H9 (cell line): ENCODE data around the gene RAD21L1. TPM values are rescaled to one million over a fixed set of nuclear protein-coding genes. Genes with fewer than 3 reads are reported as not detected.

ENCODE experiments used
- DNase-seq: peaks from one replicate; pipeline ENCODE4 v3.0.0-alpha.2; 2017
- H2AFZ ChIP-seq: one replicate; pipeline ENCODE4 v1.6.1; 2013; ENCODE audit warnings: mild to moderate bottlenecking, low read length, control low read depth, moderate library complexity
- H2AK5ac ChIP-seq: 2 replicates; pipeline ENCODE4 v1.6.1; 2013; ENCODE audit warnings: low read length, control low read depth, mixed read lengths; ENCODE audit not compliant: insufficient read length
- H2BK120ac ChIP-seq: one replicate; pipeline ENCODE4 v1.6.1; 2013; ENCODE audit warnings: low read depth, mild to moderate bottlenecking, low read length, control low read depth, inconsistent platforms; ENCODE audit not compliant: poor library complexity, severe bottlenecking
- H2BK12ac ChIP-seq: 2 replicates; pipeline ENCODE4 v1.6.1; 2013; ENCODE audit warnings: low read length, control low read depth, mixed read lengths, low read depth; ENCODE audit not compliant: insufficient read length
- H2BK15ac ChIP-seq: 2 replicates; pipeline ENCODE4 v1.6.1; 2013; ENCODE audit warnings: low read depth, low read length, control low read depth
- H2BK20ac ChIP-seq: one replicate; pipeline ENCODE4 v1.6.1; 2013; ENCODE audit warnings: low read depth, mild to moderate bottlenecking, low read length, control low read depth, inconsistent platforms; ENCODE audit not compliant: poor library complexity, severe bottlenecking
- H2BK5ac ChIP-seq: 2 replicates; pipeline ENCODE4 v1.6.1; 2013; ENCODE audit warnings: low read length, control low read depth, mixed read lengths; ENCODE audit not compliant: insufficient read length
- H3K14ac ChIP-seq: 2 replicates; pipeline ENCODE4 v1.6.1; 2013; ENCODE audit warnings: low read length, control low read depth; ENCODE audit not compliant: insufficient read depth
- H3K18ac ChIP-seq: 2 replicates; pipeline ENCODE4 v1.6.1; 2013; ENCODE audit warnings: low read depth, mild to moderate bottlenecking, mixed read lengths, low read length, control low read depth; ENCODE audit not compliant: insufficient read length
- H3K23ac ChIP-seq: 2 replicates; pipeline ENCODE4 v1.6.1; 2013; ENCODE audit warnings: low read length, control low read depth, mixed read lengths, low read depth; ENCODE audit not compliant: insufficient read length
- H3K23me2 ChIP-seq: 2 replicates; pipeline ENCODE4 v1.6.1; 2013; ENCODE audit warnings: low read depth, mild to moderate bottlenecking, mixed read lengths, low read length, control low read depth; ENCODE audit not compliant: insufficient read length, poor library complexity, severe bottlenecking
- H3K27ac ChIP-seq: 2 replicates; pipeline ENCODE4 v1.5.1; 2013; ENCODE audit warnings: low read length, control low read depth, mixed read lengths, low read depth; ENCODE audit not compliant: insufficient read length
- H3K27me3 ChIP-seq: 2 replicates; pipeline ENCODE4 v1.6.1; 2013; ENCODE audit warnings: low read length, control low read depth, inconsistent platforms; ENCODE audit not compliant: insufficient read depth
- H3K4ac ChIP-seq: 2 replicates; pipeline ENCODE4 v1.6.1; 2013; ENCODE audit warnings: low read depth, mild to moderate bottlenecking, control low read depth, inconsistent platforms, low read length, moderate library complexity
- H3K4me1 ChIP-seq: 2 replicates; pipeline ENCODE4 v1.6.1; 2013; ENCODE audit warnings: low read length, control low read depth, inconsistent platforms; ENCODE audit not compliant: insufficient read depth
- H3K4me2 ChIP-seq: 2 replicates; pipeline ENCODE4 v1.6.1; 2013; ENCODE audit warnings: low read length, control low read depth, mixed read lengths; ENCODE audit not compliant: insufficient read length, insufficient read depth
- H3K56ac ChIP-seq: 2 replicates; pipeline ENCODE4 v1.6.1; 2013; ENCODE audit warnings: low read depth, mild to moderate bottlenecking, mixed read lengths, low read length, control low read depth; ENCODE audit not compliant: insufficient read length
- H3K79me1 ChIP-seq: 2 replicates; pipeline ENCODE4 v1.6.1; 2013; ENCODE audit warnings: low read depth, mild to moderate bottlenecking, moderate library complexity, low read length, control low read depth, inconsistent platforms; ENCODE audit not compliant: insufficient read depth, poor library complexity, severe bottlenecking
- H3K79me2 ChIP-seq: 2 replicates; pipeline ENCODE4 v1.6.1; 2013; ENCODE audit warnings: low read length, control low read depth, inconsistent platforms; ENCODE audit not compliant: insufficient read depth
- H3K9ac ChIP-seq: 2 replicates; pipeline ENCODE4 v1.6.1; 2013; ENCODE audit warnings: low read length, control low read depth, mixed read lengths; ENCODE audit not compliant: insufficient read length; ENCODE audit errors: extremely low read depth
- H3K9me3 ChIP-seq: one replicate; pipeline ENCODE4 v1.6.1; 2013; ENCODE audit warnings: low read depth, low read length, inconsistent platforms; ENCODE audit not compliant: control insufficient read depth
- H3T11ph ChIP-seq: one replicate; pipeline ENCODE4 v1.6.1; 2013; ENCODE audit warnings: mild to moderate bottlenecking, low read length, control low read depth, inconsistent platforms
- H4K20me1 ChIP-seq: one replicate; pipeline ENCODE4 v1.6.1; 2013; ENCODE audit not compliant: control insufficient read depth, insufficient read length, insufficient read depth
- H4K5ac ChIP-seq: 2 replicates; pipeline ENCODE4 v1.6.1; 2013; ENCODE audit warnings: low read depth, mild to moderate bottlenecking, mixed read lengths, low read length, control low read depth; ENCODE audit not compliant: insufficient read length
- H4K8ac ChIP-seq: replicated peaks from 2 replicates; pipeline ENCODE4 v1.6.1; 2013; ENCODE audit warnings: low read length, control low read depth, mixed read lengths, low read depth; ENCODE audit not compliant: insufficient read length
- H4K91ac ChIP-seq: 2 replicates; pipeline ENCODE4 v1.6.1; 2013; ENCODE audit warnings: low read depth, mild to moderate bottlenecking, moderate library complexity, mixed read lengths, low read length, control low read depth; ENCODE audit not compliant: insufficient read length
- H3K27ac Mint-ChIP-seq, 3 experiments: 2 replicates in 2 of 3; 3 replicates in 1 of 3; pipeline ENCODE4 v1.8.0; 2020 to 2021; ENCODE audit warnings: mixed read lengths in 3 of 3, mild to moderate bottlenecking in 1 of 3, moderate library complexity in 1 of 3
- H3K27me3 Mint-ChIP-seq: 2 replicates; pipeline ENCODE4 v1.8.0; 2021; ENCODE audit warnings: low read depth, mild to moderate bottlenecking, moderate library complexity, mixed read lengths
- H3K36me3 Mint-ChIP-seq, 3 experiments: 2 replicates in 2 of 3; 3 replicates in 1 of 3; pipeline ENCODE4 v1.8.0; 2020 to 2021; ENCODE audit warnings: low read depth in 3 of 3, mixed read lengths in 3 of 3; ENCODE audit not compliant: insufficient read depth in 1 of 3
- H3K4me1 Mint-ChIP-seq, 2 experiments: 2 replicates each; pipeline ENCODE4 v1.8.0; 2020; ENCODE audit warnings: mixed read lengths in 2 of 2
- H3K4me3 Mint-ChIP-seq, 2 experiments: 2 replicates in 1 of 2; 3 replicates in 1 of 2; pipeline ENCODE4 v1.8.0; 2020 to 2021; ENCODE audit warnings: mild to moderate bottlenecking in 2 of 2, mixed read lengths in 2 of 2, moderate library complexity in 1 of 2
- H3K9me3 Mint-ChIP-seq, 2 experiments: 2 replicates in 1 of 2; 3 replicates in 1 of 2; pipeline ENCODE4 v1.8.0; 2020; ENCODE audit warnings: mild to moderate bottlenecking in 2 of 2, mixed read lengths in 2 of 2, moderate library complexity in 1 of 2
- WGBS: extraction: QIAGEN DNeasy Blood & Tissue Kit; methylation state at CpG from one replicate; pipeline ENCODE4 v1.1.7; 2013; ENCODE audit warnings: missing lambda C conversion rate, low lambda C conversion rate, mixed read lengths; ENCODE audit not compliant: insufficient read length; ENCODE audit errors: extremely low coverage; 5-methylcytosine and 5-hydroxymethylcytosine counted together
- total RNA-seq: library from RNA; stranded (reverse); gene quantifications from 2 replicates; pipeline ENCODE4 v1.2.1, GENCODE V29; 2021
- TF ChIP-seq, protein P1 (sequence below): fragments of 200-600 bp; sonication (generic); conservative IDR thresholded peaks from 3 replicates; pipeline ENCODE4 v1.8.0; 2021; ENCODE audit warnings: antibody characterized with exemption, mild to moderate bottlenecking

RAD21L1 gene
- total RNA-seq, 1 experiment from 2014 or later: not detected

GRCh38 chr20:1215386-1216170 is 10.3 kb upstream of the RAD21L1 start:
- Histone ChIP-seq H3K27me3 (no peaks in the 10 kb centered on the region), H3K23ac (no peak overlapping the region), H3K4ac (no peak overlapping the region), H3K4me2 (no peak overlapping the region), H2BK15ac (no peak overlapping the region), H2BK12ac (no peak overlapping the region), H3K14ac (no peak overlapping the region), H3K4me1 (peaks cover 5% of the 10 kb centered on the region; the same call in 1 of the 2 replicates), H3K27ac (no peak overlapping the region), H3K9me3 (no peaks in the 10 kb centered on the region), H3K79me2 (no peaks in the 10 kb centered on the region), H2BK5ac (no peak overlapping the region), H3K79me1 (no peaks in the 10 kb centered on the region), H3K9ac (no peak overlapping the region), H4K20me1 (no peaks in the 10 kb centered on the region), H4K5ac (no peak overlapping the region), H2AK5ac (no peak overlapping the region), H3K18ac (no peak overlapping the region), H2BK20ac (no peak overlapping the region), H4K8ac (no peak overlapping the region), H3K56ac (no peak overlapping the region), H3K23me2 (no peaks in the 10 kb centered on the region), H2AFZ (peak overlapping the region; percentile 48), H3T11ph (peak overlapping the region; percentile 36), H2BK120ac (no peak overlapping the region), H4K91ac (no peak overlapping the region)
- Mint-ChIP-seq H3K4me3 (no peak overlapping the region), H3K4me1 (peaks cover 34 to 39% of the 10 kb centered on the region in 2 experiments), H3K27ac (peak overlapping the region in 2 of 3 experiments; percentile 11 to 54; a peak in 2 of 7 replicates), H3K9me3 (peaks cover 14 to 21% of the 10 kb centered on the region in 2 experiments), H3K27me3 (peaks cover 40% of the 10 kb centered on the region), H3K36me3 (peaks cover 1 to 9% (median 2%) of the 10 kb centered on the region in 3 experiments; a peak in 3 of 7 replicates)
- WGBS: no CpG with 5 or more reads among the region's 11 CpGs
- TF ChIP-seq, protein P1, sequence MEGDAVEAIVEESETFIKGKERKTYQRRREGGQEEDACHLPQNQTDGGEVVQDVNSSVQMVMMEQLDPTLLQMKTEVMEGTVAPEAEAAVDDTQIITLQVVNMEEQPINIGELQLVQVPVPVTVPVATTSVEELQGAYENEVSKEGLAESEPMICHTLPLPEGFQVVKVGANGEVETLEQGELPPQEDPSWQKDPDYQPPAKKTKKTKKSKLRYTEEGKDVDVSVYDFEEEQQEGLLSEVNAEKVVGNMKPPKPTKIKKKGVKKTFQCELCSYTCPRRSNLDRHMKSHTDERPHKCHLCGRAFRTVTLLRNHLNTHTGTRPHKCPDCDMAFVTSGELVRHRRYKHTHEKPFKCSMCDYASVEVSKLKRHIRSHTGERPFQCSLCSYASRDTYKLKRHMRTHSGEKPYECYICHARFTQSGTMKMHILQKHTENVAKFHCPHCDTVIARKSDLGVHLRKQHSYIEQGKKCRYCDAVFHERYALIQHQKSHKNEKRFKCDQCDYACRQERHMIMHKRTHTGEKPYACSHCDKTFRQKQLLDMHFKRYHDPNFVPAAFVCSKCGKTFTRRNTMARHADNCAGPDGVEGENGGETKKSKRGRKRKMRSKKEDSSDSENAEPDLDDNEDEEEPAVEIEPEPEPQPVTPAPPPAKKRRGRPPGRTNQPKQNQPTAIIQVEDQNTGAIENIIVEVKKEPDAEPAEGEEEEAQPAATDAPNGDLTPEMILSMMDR: no peak
- DNase-seq: no peak
